Type B pancreatic cell (in vitro differentiated cells): ENCODE data around the gene ANK2. TPM values are rescaled to one million over a fixed set of nuclear protein-coding genes. Genes with fewer than 3 reads are reported as not detected.

ENCODE experiments used
- DNase-seq: peaks from one replicate; pipeline ENCODE4 v3.0.0; 2021; ENCODE audit warnings: mixed read lengths; ENCODE audit not compliant: unreplicated experiment; ENCODE audit errors: extremely low spot score
- H3K27ac Mint-ChIP-seq: 2 replicates; pipeline ENCODE4 v1.8.0; 2021; ENCODE audit warnings: mild to moderate bottlenecking, mixed read lengths
- H3K27me3 Mint-ChIP-seq: 2 replicates; pipeline ENCODE4 v1.8.0; 2021; ENCODE audit warnings: mixed read lengths
- H3K36me3 Mint-ChIP-seq: 2 replicates; pipeline ENCODE4 v1.8.0; 2021; ENCODE audit warnings: mixed read lengths
- H3K4me1 Mint-ChIP-seq: one replicate; pipeline ENCODE4 v1.8.0; 2021; ENCODE audit warnings: mixed read lengths; ENCODE audit not compliant: unreplicated experiment
- H3K4me3 Mint-ChIP-seq: 2 replicates; pipeline ENCODE4 v1.8.0; 2021; ENCODE audit warnings: mild to moderate bottlenecking, mixed read lengths
- H3K9me3 Mint-ChIP-seq: 2 replicates; pipeline ENCODE4 v1.8.0; 2021; ENCODE audit warnings: mixed read lengths
- total RNA-seq: library from RNA; stranded (reverse); gene quantifications from 2 replicates; pipeline ENCODE4 v1.2.1, GENCODE V29; 2021; ENCODE audit warnings: low replicate concordance
- TF ChIP-seq, protein P1 (sequence below): fragments of 200-600 bp; sonication (generic); conservative IDR thresholded peaks from 2 replicates; pipeline ENCODE4 v1.5.0; 2021; ENCODE audit warnings: antibody characterized with exemption, mild to moderate bottlenecking

ANK2 gene
- total RNA-seq, 1 donor from 2014 or later: 27.7 TPM

DNA sequence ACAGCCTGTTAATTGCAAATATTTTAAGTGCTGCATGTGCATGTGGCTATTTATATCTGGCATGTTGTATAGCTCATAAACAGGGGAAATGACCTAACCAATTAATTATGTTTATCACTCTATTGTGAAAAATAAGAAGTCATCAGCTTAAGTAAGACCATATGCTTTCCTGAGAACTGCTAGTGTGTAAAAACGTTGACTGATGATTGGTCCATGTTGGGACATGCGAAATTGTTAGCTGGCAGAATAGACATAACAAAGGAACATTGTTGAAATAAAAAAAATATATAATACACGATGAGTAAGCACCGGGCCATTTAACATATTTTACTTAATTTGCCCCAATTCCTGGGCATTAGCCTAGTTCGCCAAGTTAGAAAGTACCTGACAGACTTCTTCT lies 207.5 kb downstream of the ANK2 start:
- no peak for DNase-seq
- no peaks in the 10 kb centered on the region for H3K9me3 Mint-ChIP-seq
- no peak overlapping the region for H3K4me3 Mint-ChIP-seq
- no peak overlapping the region for H3K27ac Mint-ChIP-seq
- no peaks in the 10 kb centered on the region for H3K27me3 Mint-ChIP-seq
- no peaks in the 10 kb centered on the region for H3K36me3 Mint-ChIP-seq
- TF ChIP-seq, protein P1, sequence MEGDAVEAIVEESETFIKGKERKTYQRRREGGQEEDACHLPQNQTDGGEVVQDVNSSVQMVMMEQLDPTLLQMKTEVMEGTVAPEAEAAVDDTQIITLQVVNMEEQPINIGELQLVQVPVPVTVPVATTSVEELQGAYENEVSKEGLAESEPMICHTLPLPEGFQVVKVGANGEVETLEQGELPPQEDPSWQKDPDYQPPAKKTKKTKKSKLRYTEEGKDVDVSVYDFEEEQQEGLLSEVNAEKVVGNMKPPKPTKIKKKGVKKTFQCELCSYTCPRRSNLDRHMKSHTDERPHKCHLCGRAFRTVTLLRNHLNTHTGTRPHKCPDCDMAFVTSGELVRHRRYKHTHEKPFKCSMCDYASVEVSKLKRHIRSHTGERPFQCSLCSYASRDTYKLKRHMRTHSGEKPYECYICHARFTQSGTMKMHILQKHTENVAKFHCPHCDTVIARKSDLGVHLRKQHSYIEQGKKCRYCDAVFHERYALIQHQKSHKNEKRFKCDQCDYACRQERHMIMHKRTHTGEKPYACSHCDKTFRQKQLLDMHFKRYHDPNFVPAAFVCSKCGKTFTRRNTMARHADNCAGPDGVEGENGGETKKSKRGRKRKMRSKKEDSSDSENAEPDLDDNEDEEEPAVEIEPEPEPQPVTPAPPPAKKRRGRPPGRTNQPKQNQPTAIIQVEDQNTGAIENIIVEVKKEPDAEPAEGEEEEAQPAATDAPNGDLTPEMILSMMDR: no peak
- H3K4me1 Mint-ChIP-seq: no peaks in the 10 kb centered on the region

DNA sequence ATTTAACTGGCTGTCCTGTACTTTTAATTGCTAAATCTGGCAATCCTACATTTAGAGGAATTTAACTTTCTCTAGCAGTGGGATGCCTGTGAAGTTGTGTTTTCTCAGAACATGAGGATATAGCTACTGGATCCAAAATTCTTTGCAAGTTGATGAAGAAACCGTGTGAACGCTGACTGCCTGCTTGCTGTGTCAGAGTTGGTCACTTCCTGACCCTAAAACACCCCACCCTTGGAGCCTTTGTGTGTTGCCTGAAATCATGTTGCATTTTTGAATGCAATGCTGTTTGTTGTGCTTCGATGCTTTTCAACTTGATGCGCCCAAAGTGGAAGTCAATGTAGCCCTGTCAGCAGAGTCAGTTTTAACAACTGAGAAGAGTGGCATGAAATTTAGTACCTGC lies 211.2 kb downstream of the ANK2 start:
- Mint-ChIP-seq H3K27ac (no peak overlapping the region), H3K27me3 (no peaks in the 10 kb centered on the region), H3K4me1 (no peaks in the 10 kb centered on the region), H3K4me3 (no peak overlapping the region), H3K36me3 (no peaks in the 10 kb centered on the region), H3K9me3 (no peaks in the 10 kb centered on the region)
- TF ChIP-seq, protein P1: no peak
- DNase-seq: no peak

DNA sequence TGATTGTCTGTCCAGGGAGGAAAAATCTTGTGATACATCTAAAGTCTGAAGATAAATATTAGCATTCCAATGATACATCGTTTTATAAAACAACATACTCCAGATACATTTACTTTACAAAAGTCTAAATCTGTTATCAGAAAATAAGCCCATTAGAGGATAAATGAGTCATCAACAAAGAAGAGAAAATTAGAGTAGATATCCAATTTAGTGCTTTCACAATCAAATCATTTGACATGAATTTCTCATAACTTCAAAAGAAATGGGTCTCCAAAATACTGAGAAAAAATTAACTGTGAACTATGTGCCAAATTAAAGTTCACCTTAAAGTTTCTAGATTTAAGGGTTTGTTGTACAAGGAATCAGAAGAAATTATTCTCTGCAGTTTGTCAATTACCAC lies 213.8 kb downstream of the ANK2 start:
- H3K4me3 Mint-ChIP-seq: no peak overlapping the region

DNA sequence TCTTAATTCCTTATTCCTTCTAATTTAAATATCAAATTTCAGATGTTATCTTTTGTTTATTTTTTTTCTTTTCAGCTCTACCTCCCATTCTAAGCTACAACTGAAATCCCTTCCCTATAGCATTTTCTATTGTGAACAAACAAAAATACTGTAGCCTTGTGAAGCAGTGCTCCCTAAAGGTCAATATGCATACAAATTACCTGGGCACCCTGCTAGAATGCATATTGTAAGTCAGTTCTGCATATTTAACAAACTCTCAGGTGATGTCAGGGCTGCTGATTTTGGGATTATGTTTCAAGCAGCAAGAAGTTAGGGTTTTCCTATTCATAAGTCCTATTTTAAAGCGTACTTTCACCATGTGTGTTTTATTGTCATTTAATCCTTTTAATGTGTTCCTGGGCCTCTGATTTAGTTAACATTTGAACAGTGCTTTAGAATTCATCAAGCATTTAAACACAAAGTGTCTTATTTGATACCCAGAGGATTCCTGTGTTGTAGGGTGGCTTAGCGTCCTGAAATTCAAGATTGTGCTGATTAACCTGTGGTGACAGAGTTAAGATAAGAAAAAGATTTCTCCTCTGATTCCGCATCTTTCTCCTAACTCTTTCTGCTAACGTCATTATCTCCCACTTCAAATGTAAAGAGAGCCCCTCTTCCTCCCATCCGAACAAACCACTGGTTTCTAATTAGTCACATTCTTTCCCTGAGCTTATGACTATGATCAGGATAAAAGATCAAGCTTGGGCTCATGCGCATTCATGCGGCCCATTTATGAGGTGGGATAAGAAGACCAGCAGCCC lies 221.3 kb downstream of the ANK2 start:
- no peaks in the 10 kb centered on the region for H3K9me3 Mint-ChIP-seq
- DNase-seq: no peak
- H3K36me3 Mint-ChIP-seq: no peaks in the 10 kb centered on the region
- no peaks in the 10 kb centered on the region for H3K4me1 Mint-ChIP-seq
- no peak overlapping the region for H3K4me3 Mint-ChIP-seq
- no peaks in the 10 kb centered on the region for H3K27me3 Mint-ChIP-seq
- no peak overlapping the region for H3K27ac Mint-ChIP-seq
- TF ChIP-seq, protein P1: no peak

More for the DNA sequence above, 213.8 kb downstream of the ANK2 start:
- Mint-ChIP-seq H3K27me3 (no peaks in the 10 kb centered on the region), H3K4me1 (no peaks in the 10 kb centered on the region), H3K36me3 (no peaks in the 10 kb centered on the region), H3K27ac (no peak overlapping the region), H3K9me3 (no peaks in the 10 kb centered on the region)
- no peak for DNase-seq
- TF ChIP-seq, protein P1: no peak

DNA sequence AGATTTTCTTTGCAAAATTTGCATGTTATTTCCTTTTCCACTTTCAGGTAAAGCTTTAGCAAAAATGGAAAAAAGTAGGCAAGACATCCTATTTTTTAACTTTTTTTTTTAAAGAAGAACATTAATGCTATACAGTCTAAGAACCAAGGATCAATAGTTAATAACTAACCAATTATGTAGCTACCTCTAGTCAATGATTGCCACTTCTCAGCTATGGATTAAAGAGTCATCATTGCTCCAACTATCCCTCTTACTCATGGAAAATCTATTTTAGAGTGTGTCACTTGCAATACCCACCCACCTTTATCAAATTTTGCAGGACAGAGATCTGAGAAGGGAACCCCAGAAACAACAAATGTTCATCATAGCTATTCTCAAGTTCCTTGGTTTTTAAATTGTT lies 223.1 kb downstream of the ANK2 start:
- H3K36me3 Mint-ChIP-seq: no peaks in the 10 kb centered on the region
- H3K27me3 Mint-ChIP-seq: no peaks in the 10 kb centered on the region
- no peak overlapping the region for H3K27ac Mint-ChIP-seq
- H3K4me1 Mint-ChIP-seq: no peaks in the 10 kb centered on the region
- no peak overlapping the region for H3K4me3 Mint-ChIP-seq
- TF ChIP-seq, protein P1: no peak
- no peaks in the 10 kb centered on the region for H3K9me3 Mint-ChIP-seq
- no peak for DNase-seq
